Activated T-cell treated with anti-CD3 and anti-CD28 coated beads for 4 hours (primary cell): ENCODE results near the gene POLR3G.

Source experiments
- DNase-seq: peaks from one replicate; pipeline ENCODE4 v3.0.0-alpha.2; 2020

POLR3G gene

GRCh38 chr5:90554358-90555006, 79.8 kb downstream of the POLR3G start:
- no peak for DNase-seq

- no peak for DNase-seq
Observed at GRCh38 chr5:90555666-90556065, 81.0 kb downstream of the POLR3G start.

GRCh38 chr5:90557391-90557790, 82.7 kb downstream of the POLR3G start:
- DNase-seq: no peak

- no peak for DNase-seq
Observed at GRCh38 chr5:90557871-90558270, 83.2 kb downstream of the POLR3G start.

GRCh38 chr5:90558344-90559192, 83.9 kb downstream of the POLR3G start, which contains the start of gene ADGRV1:
Gene ADGRV1 (plus strand): TSS chr5:90558797. CDS start chr5:90558896, 99 bp downstream.
- DNase-seq: no peak

GRCh38 chr5:90560771-90561170, 86.1 kb downstream of the POLR3G start:
- no peak for DNase-seq

- no peak for DNase-seq
Observed at GRCh38 chr5:90561766-90562165, 87.1 kb downstream of the POLR3G start.

GRCh38 chr5:90562341-90562740, 87.7 kb downstream of the POLR3G start:
- no peak for DNase-seq

GRCh38 chr5:90563108-90563507, 88.4 kb downstream of the POLR3G start:
- DNase-seq: no peak
